Glomerular endothelial cell (primary cell): Measurements from ENCODE around the gene ESYT1. TPM values are rescaled to one million over a fixed set of nuclear protein-coding genes. Genes with fewer than 3 reads are reported as not detected.

Experiments used
- DNase-seq: peaks from one replicate; pipeline ENCODE4 v3.0.0-alpha.2; 2011; ENCODE audit warnings: low read depth, low spot score; ENCODE audit errors: extremely low read depth
- total RNA-seq: library from RNA; depleted of rRNA; stranded (reverse); fragments of >200 nt; gene quantifications from 2 replicates; pipeline ENCODE4 v1.2.3, GENCODE V29; 2015

Gene ESYT1
- total RNA-seq, 1 donor from 2014 or later, result 275 TPM

DNA sequence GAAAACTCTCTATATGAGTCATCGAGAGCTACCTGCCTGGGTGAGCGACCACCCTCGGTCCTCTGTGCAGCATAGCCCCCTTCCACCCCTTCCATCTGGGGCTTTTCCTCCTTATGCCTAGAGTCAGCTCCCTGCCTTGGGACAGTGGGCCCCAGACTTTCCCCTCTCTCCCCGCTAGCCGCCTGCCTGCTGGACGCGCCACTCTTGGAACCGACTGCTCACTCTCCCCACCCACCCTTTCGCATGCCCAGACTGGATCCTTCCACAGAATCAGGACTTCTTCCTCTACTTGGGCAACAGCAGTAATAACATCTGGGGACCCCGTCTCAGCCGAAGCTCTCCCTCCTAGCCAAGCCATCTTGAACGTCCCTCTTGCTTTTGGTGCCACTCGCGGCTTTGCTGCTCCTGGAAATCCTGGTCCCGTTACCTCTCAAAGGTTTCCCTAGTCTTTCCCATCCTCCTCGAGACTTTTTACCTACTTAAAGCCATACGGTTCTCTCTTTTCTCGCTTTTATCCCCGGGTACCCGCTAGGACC is 671 bp downstream of the ESYT1 start:
- DNase-seq, result no peak

DNA sequence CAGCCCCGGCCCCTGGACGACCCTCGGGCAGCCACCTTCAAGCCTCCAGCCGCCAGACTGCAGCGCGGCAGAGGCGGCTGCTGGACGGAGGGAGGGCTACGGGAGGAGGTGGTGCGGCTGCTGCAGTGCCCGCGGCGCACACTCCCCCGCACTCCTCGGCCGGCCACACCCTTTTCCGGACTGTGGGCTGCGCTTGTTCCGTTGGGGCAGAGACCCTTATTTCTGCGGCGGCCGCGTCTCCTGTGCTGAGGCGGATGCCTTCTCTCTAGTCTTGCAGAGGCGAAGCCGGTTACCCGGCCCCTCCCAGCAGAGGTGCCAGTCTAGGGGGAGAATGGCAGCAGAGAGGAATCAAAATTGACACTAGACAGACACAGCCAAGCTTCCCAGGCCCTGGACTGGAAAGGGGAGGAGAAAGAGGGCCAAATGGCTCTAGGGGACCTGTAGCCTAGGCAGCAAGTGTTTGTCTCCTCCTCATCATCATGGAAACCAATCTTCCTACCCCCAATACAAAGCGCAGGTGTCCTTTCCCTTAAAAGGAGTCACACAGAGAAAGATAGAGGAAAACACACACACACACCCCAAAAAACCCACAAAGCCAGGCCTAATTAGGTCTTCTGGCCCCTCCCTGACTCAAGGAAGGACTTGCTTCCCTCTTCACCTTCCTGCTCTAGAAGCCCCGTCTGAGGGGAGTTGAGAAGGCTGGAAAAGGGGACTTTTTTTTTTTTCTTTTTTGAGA is 1.3 kb downstream of the ESYT1 start:
- no peak for DNase-seq

DNA sequence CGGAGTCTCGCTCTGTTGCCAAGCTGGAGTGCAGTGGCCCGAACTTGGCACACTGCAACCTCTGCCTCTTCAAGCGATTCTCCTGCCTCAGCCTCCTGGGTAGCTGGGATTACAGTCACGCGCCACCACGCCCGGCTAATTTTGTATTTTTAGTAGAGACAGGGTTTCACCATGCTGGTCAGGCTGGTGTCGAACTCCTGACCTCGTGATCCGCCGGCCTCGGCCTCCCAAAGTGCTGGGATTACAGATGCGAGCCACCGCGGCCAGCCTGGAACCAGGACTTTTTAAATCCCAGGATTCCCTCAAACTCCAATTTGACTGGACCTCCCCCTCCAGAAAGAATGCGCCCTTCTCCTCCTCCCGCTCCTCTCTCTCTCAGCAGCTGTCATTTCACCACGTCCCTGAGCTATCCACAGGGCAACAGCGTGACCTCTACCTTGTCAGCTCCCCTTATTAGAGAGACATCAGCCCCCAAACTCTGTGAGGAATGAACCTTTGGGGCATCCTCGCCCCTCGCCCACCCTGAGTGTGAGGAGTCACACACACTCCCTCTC is 2.0 kb downstream of the ESYT1 start:
- DNase-seq, result no peak

DNA sequence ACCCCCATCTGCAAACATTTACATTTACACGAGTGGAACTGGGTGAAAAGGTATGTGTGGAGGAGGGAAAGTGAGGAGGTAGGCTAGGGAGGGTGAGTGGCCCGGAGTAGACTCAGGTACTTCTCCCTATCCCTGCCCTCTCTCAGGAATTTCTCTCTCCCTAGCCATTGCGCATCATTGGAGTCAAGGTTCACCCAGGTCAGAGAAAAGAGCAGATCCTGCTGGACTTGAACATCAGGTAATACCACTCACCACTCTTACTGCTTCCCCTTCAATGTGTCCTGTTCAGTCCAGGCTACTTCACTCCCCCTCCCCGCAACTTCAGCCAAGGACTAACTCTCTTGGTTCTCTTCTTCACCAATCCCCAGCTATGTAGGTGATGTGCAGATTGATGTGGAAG is 2.8 kb downstream of the ESYT1 start:
- no peak for DNase-seq

DNA sequence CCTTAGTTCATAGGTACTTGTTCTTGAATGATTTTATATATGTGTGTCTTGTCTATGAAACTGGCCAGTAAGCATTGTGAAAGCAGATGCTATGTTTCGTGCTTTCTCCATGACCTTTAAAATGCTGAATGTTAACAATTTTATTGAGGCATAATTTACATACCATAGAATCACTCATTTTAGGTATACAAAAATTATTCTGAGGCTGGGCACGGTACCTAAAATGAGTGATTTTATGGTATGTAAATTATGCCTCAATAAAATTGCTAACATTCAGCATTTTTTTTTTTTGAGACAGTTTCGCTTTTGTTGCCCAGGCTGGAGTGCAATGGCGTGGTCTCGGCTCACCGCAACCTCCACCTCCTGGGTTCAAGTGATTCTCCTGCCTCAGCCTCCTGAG is 6.8 kb downstream of the ESYT1 start:
- no peak for DNase-seq

DNA sequence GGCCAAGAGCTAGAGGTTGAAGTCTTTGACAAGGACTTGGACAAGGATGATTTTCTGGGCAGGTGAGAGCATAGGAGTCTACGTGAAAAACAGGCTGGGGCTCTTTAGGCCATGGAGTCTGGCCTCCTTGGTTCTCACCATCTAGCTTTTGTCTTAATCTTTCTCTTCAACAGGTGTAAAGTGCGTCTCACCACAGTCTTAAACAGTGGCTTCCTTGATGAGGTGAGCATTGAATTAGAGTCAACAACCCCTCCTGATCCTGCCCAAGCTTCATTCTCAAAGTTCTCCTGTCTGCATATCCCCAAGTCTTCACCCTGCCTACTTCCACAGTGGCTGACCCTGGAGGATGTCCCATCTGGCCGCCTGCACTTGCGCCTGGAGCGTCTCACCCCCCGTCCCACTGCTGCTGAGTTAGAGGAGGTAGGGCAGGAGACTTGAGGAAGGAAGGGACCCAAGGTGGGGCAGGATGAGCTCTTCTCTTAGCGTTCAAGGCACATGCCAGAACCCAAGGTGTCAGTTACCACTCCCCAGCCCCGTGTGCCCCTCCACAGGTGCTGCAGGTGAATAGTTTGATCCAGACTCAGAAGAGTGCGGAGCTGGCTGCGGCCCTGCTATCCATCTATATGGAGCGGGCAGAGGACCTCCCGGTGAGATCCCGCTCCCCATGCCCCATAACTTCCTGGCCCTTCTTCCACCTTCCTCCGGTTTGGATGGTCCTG is 9.9 kb downstream of the ESYT1 start:
- no peak for DNase-seq

DNA sequence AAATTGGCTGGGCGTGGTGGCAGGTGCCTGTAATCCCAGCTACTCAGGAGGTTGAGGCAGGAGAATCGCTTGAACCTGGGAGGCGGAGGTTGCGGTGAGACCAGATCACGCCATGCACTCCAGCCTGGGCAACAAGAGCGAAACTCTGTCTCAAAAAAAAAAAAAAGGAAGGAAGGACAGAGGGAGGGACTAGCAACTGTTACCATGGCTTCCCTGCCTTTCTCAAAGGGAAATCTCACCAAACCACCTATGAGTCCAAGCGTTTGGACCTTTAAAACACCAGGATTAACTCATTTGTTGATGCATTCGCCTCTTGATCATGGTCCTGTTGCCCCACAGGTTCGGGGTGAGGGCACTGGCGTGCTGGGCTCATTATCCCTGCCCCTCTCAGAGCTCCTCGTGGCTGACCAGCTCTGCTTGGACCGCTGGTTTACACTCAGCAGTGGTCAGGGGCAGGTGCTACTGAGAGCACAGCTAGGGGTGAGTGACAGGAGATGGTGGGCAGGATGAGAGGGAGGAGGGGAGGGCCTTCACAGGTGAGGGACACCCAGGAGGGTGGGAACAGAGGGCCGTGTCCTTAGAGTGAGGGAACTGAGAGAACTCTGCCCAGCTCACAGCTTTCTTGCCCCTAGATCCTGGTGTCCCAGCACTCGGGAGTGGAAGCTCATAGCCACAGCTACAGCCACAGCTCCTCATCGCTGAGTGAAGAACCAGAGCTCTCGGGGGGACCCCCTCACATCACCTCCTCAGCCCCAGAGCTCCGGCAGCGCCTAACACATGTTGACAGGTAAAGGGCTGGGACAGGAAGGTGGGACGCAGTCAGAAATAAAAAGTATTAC is 14.1 kb downstream of the ESYT1 start:
- DNase-seq, result no peak

DNA sequence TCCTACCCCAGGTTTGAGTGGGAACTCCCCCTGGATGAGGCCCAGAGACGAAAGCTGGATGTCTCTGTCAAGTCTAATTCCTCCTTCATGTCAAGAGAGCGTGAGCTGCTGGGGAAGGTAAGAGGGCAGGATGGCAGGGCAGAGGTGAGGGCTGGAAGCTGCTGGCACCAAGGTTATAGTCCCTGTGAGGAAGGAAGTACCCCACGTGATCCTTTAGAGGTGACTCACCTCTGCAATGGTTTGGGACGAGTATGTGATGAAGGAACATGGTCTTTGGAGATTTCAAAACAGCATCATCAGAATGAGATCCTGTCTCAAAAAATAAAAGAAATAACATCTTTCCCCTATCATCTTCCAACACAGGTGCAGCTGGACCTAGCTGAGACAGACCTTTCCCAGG is 15.2 kb downstream of the ESYT1 start:
- DNase-seq, result no peak

DNA sequence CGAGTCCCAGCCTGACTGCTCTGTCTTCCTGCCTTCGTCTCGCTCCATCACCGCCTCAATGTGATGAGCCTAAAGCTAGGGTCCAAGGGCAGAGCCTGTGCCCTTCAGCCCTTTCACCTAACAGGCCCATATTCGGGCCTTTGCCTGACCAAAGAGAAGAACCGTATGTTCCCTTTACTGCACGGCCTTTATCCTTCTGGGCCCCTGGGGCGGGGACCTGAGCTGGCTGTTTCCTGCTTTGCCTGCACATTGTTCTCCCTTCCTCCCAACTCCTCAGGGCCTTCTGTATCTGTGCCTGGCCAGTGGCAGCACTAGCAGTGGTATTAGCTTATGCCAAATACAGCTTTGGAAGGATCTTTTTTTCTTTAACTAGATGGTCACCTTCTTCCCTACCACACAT is 15.8 kb downstream of the ESYT1 start:
- DNase-seq, result no peak

DNA sequence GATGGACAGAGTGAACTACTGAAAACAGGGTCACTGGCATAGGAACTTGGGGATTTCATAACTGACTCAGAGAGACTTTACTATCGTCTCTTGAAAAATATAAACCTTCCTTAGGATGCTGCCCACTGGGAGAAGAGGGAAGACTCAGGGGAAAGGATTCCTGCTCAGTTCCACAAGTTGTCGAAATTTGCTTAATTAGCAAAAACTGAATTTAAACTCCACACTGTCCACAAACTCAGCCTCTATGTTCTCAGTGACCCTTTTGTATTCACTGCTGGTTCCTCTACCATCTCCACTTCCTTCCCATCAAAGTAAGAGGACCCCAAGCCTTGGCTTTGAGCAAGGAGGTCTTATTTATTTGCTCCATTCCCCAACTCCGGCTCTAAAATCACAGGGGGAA is 17.1 kb downstream of the ESYT1 start:
- DNase-seq, result no peak

DNA sequence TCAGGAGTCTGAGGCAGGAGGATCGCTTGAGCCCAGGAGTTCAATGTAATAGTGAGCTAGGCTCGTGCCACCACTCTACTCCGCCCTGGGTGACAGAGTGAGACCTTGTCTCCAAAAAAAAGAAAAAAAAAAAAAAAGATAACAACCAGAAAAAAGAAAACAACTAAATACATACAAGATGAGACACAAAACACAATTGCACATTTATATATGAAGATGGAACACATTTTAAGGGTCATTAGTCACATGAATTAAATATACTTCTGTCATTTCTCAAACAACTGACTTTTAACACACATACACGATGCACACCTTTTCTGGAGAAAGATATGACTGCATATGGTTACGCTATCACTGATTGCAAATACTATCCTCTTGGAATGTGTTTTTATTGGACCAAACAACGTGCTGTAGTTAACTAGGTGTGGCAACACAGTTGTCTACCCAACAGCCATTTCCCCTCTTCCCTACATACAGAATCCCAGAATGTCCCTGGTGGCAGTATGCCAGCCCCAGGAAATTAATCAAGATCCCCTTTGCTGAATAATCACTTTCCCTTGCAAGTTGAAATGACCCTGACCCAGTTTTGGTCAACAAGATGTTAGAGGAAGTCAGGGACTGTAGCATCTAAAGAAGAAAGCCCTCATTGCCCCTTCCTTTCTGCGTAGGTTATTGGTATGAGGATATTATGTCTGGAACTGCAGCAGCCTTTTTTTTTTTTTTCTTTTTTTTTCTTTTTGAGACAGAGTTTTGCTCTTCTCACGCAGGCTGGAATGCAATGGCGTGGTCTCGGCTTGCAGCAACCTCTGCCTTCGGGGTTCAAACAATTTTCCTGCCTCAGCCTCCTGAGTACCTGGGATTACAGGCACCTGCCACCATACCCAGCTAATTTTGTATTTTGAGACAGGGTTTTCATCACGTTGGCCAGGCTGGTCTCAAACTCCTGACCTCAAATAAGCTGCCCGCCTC is 18.7 kb downstream of the ESYT1 start:
- DNase-seq, result no peak

DNA sequence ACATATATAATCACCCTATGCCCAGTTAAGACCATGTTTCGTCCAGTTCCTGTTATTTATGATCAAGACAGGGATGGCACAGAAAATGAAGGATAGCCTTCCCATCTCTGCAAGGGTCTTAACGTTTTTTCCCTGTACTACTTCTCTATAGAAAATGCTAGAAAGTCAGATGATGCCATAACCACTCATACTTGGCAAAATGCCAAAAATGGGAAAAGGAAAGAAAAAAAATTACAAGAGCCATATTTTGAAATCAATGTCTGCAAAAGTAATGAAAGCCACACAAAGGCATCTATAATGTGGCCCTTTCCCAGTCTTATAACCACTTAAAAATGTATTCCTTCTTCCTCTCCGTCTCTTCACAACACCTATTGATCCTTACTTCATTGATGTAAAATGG is 22.5 kb downstream of the ESYT1 start:
- DNase-seq, result no peak

DNA sequence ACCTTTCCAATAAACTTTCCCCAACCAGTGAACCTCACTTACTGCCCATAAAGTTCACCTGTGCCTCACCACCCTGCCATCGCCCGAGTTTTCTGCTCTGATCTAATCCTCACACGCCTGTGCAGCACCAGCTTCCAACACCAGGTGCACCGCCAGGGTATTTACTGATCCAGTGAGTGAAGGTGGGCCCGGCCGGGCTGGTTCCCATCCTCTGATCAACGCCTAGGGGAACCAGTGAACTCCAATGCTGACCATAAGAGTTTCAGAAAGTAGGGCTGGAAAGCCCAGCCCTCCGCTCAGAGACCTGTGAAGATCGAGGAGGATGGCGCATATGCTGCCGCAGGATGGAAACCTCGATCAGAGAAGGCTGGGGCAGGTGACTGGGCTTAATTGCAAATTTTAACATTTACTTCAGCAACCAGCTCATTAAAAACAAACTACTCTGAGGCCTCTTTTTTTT is 23.6 kb downstream of the ESYT1 start:
- no peak for DNase-seq

DNA sequence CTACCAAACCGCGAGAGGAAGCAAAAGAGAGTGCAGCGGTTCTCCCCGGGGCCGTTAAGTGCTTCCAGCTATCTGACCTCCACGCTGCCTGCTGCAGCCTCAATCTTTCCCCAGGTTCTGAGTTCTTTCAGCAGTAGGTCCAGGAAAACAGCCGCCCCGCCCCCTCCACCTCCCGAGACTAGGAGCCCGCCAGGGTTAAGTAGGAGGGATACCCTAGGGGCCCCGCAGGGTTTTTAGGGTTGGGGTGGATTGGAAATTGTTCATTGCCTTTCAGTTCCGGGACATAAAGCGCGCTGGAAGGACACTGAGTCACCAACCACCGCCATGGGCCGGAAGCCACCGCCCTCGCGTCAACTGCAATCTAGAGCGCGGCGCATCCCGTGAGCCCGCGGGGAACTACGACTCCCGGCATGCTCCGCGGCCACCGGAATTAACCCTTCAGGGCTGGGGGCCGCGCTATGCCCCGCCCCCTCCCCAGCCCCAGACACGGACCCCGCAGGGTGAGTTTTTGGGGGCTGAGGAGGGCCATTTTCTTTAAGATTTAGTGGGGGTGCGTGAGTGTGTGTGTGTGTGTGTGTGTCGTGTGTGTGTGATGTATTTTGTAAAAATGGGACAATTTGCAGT is 24.2 kb downstream of the ESYT1 start, which contains the start of gene MYL6B:
MYL6B (plus strand) TSS at position 456 of the 624 bp plus-strand sequence. CDS start 1,332 bp downstream, outside the sequence.
- DNase-seq, result no peak

DNA sequence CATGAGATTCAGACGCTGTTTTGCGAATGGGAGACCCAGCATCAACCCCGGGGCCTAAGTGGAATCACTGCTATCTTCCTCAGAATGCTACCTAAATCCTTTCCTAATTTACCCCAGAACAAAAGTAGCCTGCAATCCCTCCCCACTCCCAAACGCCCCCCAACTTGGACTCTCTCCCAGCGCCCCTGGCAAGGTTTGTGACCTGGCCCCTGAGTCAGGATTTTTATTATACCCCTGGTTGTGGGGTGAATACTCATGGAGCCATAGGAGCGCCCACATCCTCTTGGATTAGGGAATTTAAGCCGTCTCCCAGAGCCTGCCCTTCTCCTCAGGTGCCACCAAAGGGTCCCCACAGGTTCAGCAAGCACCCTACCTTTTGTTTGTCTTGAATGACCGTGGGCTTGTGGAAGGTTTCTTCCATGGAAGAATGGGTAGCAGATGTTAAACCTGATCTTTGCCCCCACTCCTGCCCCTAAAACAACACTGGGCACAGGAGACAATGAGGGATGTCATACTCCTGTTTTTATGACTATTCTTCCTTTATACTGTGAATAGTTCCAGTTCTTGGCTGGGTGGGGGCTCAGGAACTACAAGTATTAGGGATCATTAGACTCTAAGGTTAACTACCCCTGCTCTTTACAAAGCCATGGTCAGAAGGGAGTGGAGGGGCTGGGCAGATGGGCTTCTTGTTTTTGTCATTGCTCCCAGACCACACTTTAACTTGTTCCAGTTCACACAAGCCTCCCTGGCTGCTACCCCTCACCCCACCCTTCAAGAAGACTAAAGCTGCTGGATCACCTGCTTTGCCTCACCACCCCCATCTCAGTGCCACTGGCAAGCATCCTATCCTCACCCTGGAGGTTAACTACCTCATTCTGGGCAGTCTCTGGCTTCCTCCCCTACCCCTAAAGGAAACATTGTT is 24.9 kb downstream of the ESYT1 start:
- no peak for DNase-seq

DNA sequence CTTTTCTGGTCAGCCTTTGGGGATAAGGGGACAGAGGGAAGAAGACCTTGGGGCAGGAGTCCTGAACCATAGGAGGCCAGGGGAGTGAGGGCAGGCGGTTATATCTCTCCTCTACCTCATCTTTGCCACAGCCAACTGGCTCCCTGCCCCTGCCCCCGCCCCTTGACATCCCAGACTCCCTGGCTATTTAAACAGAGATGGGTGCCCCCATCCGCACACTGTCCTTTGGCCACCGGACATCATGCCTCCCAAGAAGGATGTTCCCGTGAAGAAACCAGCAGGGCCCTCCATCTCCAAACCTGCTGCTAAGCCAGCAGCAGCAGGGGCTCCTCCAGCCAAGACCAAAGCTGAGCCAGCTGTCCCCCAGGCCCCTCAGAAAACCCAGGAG is 25.6 kb downstream of the ESYT1 start:
- no peak for DNase-seq

DNA sequence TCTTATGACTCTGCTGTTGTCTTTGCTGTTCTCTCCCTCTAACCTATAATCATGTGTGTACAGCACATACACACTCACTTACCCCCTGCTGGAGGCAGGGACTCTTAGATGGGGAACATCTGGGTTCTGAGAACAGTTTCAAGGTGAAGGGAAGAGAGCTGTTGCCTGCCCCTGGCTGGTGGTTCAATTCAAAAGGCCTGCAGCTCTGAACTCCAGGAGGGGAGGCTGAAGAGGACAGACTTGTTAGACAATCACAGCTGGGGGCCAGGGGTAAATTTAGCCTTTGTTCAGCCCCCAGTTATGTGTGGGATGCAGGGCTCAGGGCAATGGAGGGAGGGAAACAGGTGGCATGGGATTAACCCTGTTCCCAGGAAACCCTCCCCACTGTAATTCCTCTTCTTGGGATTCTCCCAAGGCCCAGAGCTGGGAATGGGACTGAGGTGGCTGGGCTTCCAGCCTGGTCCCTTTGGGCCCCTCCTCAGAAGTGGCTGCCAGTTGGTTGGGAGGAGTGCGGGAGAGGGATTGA is 26.2 kb downstream of the ESYT1 start:
- DNase-seq, result no peak

DNA sequence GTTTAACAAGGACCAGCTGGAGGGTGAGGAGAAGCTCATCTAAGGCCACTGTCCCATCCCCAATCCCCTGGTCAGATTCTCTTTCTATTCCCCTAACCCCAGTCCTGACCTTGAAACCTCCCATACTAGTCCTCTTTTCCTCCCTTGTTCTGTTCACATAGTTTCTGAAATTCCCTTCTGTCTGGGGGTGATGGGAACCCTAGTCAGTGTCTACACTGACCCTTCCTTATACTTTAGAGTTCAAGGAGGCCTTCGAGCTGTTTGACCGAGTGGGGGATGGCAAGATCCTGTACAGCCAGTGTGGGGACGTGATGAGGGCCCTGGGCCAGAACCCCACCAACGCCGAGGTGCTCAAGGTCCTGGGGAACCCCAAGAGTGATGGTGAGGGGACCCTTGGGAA is 26.8 kb downstream of the ESYT1 start:
- DNase-seq, result no peak
